ENCODE measurements around the gene B3GLCT. TPM values are rescaled to one million over a fixed set of nuclear protein-coding genes. Genes with fewer than 3 reads are reported as not detected.
"Not testable (repeated sequence)": the region's sequence is repeated elsewhere in the genome, so short reads cannot be mapped to it uniquely, and the experiment has no call there.

Gene B3GLCT
- total RNA-seq, 1 donor from 2014 or later = 18.9 TPM

DNA sequence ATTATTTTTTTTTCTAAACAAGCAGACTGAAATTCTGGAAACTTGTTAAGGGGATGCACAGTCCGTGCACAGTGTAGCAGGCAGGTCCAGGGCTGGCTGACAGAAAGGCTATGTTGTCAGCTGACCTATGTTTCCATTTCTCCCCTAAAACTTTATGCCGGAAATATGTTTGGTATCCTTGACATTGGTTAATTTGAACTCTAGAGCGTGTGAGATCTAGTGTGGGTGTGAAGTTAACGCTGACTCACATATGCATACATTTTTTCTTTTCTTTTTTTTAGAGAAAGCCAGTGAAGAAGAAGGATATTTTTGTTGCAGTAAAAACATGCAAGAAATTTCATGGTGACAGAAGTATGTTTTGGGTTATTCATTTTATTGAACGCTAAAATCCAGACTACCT is 76.6 kb downstream of the B3GLCT start:
- no peak for DNase-seq (ENCODE audit: low read depth, low spot score)

DNA sequence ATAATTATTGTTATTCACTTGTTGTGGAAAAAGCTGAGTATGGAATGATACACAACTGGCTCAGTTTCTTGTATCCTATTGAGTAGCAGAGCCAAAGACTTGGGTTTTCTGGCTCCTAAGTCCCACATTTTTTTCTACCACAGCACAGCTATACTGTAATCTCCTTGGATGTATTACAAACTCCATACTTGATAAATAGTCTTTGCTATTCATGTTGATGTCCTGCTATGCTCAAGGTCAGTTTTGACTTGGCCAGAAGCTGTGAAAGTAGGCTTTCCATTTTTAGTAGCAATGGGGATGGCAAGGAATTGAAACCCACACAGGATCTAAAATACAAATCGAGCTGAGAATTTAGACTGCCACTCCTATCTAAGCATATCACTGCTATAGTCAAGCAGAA is 79.1 kb downstream of the B3GLCT start:
- no peak for DNase-seq (ENCODE audit: low read depth, low spot score)

DNA sequence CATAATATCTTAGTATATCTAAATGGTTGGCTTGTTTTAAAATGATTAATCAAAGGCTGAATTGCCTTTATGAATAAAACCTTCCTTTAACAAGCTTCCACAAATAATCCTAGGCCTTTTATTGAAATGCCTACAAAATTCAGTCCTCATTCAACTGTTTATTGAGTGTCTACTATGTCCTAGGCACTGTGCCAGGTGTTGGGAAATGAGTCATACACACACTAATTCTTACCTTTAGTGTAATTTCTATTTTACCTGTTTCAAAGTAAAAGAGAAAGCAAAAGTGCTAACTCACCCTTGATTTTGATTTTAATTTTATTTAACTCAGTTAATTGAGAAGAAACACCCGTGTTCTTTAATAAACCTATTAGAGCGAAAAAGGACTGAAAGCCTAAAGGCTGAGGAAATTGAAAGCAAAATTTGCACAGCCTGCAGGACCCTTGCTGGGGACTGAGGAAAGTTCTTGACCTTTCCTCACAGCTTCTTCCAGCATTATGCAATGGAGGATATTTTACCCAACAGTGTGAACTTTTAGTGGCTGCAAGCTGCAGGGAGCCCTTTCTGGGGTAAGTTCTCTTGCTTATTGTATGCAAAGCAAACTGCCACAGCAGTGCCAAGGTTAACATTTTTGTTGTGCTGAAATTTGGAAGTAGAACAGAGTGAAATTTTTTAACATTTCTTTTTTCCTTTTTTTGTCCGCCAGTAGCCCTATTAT is 83.1 kb downstream of the B3GLCT start:
- DNase-seq (ENCODE audit: low read depth, low spot score) = no peak

DNA sequence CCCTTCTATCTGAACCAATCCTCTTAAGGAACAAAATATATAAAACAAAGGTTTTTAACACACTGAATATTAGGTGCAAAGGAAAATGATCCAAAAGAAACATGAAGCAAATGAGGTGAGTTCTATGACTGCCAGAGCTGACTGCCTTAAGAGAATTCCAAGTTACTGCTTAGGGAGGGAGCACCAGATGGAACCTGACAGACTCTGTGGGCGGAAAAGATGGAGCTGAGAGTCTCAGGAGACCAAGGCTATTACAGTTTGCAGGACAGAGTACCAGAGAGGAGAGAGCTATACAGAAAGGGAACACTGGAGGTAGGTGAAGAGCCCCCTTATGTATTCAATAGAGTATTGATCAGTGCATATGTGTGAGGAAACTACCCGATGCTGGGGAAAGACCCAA is 87.2 kb downstream of the B3GLCT start:
- DNase-seq (ENCODE audit: low read depth, low spot score) = no peak

DNA sequence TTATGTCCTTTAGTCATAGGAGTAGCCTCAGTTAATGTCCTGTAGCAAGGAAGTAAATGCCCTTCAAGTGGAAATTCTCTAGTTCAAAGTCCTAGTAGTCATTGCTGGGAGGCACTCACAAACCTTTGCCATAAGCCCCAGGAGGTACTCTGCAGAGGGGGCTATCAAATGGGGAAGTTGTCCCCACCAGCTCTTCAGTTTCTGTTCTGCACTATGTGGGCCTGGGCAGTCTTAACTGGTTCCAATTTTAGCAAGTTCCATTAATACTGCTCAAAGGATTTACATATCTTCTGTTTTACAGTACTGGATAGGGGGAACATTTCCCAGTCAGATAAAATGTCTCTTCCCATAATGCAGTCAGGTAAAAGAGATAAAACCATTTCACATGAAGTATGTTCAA is 101.3 kb downstream of the B3GLCT start:
- no peak for DNase-seq (ENCODE audit: low read depth, low spot score)

DNA sequence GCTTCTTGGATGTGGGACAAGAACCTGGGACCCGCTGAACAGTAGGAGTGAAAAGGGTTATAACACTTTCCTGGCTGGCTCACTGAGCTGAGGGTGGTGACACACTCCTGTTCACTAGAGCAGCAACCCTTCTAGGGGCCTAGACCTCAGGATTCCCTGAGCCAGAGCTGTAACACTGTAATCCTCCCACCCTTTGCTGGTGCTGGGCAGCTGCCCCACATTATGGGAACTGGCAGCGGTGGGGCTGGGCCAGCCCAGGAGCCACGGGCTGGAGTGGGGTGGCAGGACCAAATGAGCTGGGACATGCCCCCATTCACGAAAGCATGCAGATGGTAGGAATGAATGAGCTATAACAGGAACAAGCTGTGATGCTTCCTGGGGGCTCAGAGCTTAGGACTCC is 110.6 kb downstream of the B3GLCT start:
- DNase-seq (ENCODE audit: low read depth, low spot score) = no peak

DNA sequence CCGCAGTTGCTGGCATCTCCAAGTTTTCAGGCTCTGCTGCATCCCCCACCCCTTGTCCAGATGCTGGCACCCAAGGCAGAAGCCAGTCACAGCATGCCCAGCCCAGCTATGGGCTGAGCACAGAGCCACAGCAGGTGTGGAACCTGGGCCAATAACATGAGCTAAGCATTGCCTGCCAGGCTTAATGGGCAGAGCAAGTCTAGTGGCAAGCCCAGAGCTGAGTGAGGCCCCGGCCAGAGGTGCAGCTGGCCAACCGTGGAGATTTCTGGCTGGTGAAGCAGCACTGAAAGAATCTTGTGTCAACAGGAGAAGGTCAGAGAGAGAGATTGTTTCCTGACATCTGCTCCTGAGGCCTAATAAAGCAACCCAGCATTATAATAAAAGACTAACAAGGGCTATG is 111.0 kb downstream of the B3GLCT start:
- DNase-seq (ENCODE audit: low read depth, low spot score) = no peak

DNA sequence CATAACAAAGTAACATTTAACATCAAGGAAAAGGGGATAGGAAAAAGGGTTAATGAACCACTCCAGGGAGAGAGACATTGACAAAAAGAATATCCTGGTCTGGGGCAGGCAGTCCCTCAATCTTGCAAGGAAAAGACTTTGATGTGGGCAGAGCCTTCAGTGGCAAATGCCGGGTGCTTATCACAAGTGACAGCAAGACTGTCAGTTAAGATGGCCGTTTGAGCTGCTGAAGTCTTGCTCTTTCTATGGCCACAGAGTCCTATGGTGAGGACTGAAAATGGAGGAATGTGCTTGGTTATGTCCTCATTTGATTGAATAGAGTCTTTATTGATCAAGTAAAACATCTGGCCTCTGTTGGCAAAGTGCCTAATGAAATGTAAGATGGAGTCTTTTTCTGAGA is 112.1 kb downstream of the B3GLCT start:
- no peak for DNase-seq (ENCODE audit: low read depth, low spot score)

DNA sequence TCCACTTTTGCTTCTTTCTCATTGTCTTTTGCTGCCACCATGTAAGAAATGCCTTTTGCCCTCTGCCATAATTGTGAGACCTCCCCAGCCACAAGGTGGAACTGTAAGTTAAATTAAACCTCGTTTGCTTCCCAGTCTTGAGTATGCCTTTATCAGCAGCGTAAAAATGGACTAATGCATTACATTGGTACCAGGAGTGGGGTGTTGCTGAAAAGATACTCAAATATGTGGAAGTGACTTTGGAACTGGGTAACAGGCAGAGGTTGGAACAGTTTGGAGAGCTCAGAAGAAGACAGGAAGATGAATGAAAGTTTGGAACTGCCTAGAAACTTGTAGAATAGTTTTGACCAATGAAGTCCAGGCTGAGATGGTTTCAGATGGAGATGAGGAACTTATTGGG is 115.2 kb downstream of the B3GLCT start:
- DNase-seq (ENCODE audit: low read depth, low spot score) = no peak

DNA sequence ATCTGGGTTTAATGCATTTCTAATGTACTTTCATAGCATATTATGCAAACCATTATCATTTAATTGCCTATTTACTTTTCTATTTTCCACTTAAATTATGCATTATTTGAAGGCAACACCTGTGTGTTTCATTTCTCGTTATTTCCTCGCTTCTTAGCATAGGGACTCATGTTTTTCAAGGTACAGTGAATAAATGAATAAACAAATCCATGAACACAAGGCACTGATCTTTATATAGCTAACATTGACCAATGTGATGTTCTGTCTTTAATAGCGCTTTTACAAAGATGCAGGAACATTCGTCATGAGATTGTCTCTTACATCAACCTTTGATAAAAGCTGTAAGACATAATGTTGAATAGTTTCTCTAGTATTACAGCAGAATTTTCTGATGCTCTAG is 121.2 kb downstream of the B3GLCT start:
- DNase-seq (ENCODE audit: low read depth, low spot score) = no peak

DNA sequence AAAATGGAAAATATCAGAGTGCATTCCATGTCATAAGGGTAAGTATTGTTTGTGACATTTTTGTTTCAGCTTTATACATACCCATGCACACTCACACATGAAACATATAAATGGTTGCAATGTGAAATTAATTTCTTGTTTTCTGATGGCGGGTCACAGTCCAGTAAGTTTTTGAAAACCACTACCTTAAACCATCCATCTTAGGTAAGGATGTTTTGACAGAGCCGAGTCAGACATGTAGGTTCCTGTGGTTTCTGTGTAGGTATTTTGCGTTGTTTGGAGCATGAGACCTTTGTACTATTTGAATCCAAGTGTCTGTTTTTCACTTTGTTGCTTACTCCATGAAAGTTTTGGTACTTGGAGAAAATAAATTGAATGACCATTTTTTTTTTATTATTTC is 121.7 kb downstream of the B3GLCT start:
- DNase-seq (ENCODE audit: low read depth, low spot score) = no peak

DNA sequence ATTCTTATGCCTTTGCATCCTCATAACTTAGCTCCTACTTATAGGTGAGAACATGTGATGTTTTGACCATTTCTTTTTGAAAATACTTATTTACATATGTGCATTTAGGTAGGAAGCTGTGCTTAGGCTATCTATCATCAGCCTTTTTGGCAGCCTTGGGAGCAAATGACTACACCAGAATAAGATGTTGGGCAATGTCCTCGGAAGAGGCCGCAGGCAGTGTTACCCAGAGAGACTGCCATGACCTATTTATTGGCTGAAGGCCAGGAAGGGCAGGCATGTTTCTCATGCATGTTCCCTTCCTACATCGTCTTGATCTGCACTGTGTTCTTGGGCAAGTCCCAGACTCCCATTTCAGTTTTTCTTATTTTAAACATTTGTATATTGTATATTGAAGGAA is 122.3 kb downstream of the B3GLCT start:
- DNase-seq (ENCODE audit: low read depth, low spot score) = no peak

DNA sequence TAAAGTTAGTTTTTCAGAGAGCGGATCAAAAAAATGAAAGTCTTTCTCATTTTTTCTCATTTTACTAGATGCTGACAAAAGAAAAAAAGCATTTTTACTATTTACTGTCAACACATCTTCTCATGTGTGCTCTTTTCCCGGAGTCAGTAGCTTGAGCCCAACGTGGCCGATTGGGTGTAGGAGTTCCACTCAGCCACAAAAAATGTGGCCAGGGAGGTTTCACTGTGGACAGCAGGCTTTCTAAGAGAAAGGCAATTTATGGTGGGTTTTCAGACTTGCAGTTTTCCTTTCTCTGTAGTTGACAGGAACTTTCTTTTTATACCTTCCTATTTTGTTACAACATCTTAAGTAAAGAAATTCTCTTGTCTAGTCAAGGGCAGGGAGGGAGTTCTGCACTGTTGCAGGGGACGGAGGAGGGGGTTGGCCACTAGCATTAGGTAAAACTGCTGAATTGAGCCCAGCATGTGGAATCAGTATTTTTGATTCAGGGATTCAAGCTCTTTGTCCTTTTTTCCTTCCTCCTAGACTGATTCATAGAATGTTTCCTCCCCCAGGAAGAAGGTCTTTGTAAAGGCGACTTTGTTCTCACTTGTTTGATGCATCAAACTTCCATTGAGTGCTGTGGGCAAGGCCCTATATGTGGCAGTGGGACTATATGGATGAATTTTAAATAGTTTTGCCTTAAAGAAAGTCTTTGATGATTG is 123.1 kb downstream of the B3GLCT start:
- DNase-seq (ENCODE audit: low read depth, low spot score) = no peak

DNA sequence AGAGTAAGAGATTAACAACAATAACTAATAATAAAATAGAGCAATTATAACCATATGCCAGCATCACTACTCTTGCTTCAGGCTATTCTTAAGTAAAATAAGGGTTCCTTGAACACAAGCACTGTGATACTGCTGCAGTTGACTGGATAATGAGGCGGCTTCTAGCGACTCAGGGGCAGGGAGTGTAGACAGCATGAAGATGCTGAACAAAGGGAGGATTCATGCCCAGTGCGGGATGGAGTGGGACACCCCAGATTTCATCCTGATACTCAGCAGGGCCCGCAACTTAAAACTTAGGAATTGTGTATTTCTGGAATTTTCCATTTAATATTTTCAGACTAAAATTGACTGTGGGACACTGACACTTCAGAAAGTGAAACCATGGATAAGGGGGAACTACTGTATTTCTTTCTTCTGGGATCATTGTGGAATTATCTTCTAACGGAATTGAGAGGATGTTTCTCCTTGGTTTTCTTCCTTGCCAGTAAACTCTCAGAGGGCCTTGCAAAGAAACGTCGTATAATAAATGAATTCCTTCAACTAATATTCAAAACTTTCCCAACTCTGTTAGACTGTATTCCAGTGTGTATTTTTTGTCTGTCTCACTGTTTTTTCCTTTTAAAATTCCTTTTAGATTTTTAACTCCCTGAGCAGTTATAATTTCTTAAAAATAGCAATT is 127.5 kb downstream of the B3GLCT start:
- no peak for DNase-seq (ENCODE audit: low read depth, low spot score)

DNA sequence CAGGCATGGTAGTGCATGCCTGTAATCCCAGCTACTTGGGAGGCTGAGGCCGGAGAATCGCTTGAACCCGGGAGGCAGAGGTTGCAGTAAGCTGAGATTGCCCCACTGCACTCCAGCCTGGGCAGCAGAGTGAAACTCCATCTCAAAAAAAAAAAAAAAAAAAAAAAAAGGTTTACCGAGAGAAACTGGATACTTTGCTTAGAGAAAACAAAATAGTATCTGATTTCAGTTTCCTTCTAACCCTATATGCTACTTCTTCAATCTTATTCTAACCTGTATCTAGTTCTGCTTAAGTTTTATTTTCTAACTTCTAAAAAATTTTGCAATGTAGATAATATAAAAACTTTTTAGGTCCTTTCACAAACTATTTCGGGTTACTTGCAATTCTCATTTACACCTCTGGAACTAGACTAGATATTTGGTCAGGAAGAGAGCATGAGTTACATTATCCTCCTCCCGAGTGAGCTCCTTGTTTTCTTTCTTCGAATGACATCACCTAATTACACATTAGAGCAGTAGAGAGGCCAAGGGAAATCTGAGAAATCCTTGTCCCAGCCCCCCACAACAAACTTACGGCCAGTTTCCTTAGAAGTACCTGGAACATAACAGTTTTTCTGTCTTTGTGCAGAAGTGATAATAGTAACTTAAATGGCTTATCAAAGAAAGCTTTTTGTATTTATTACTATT is 128.9 kb downstream of the B3GLCT start:
- DNase-seq (ENCODE audit: low read depth, low spot score) = no peak

DNA sequence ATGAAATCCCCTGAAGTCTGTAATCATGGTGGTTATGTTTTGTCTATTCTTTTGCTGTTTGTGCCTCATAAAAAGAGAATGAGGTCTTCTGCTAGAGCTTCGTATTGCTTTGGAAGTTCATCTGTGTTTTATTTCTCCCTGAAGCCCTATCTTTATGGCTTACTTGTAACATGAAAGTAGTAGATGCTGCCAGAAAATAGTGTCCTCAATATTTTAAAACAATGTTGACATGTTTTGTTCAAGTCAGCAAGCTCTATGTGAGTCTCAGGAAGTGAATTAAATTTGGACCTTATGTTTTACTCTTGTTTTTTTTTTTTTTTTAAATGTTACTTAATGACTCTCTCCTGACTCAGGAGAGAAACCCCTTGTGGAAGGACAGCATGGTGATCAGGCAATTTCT is 130.5 kb downstream of the B3GLCT start:
- no peak for DNase-seq (ENCODE audit: low read depth, low spot score)

DNA sequence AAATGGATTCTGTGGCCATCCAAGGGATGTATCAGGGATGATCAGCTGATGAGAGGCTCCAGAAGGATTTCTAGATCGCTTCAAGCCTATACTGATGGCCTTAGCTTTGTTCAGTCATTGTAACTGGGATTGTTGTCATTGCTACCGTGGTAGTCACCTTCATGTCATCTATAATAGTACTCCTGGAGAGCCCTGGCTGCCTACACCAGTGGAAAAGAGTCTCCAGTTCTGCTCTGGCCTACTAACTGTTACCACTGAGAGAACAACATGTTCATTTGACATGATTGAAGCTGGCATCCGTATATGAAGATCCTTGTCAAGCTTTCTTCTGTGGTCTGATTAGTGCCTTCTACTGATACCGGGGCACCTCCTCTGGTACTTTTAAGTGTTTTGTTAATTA is 131.3 kb downstream of the B3GLCT start:
- DNase-seq (ENCODE audit: low read depth, low spot score) = no peak

DNA sequence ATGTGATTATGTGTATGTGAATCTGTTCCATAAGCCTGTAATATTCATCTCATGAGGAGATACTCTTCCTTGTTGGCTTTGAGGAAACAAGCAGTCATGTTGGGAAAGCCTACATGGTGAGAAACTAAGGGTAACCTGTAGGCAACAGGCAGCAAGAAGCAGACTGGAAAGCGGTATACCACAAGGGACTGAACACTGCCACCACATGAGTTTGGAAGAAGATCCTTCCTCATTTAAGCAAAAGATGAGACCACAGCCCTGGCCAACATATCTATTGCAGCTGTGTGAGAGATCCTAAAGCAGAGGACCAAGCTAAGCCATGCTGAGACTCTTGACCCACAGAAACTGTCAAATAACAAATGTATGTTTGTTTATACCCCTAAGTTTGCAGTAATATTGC is 134.8 kb downstream of the B3GLCT start:
- DNase-seq (ENCODE audit: low read depth, low spot score) = no peak

DNA sequence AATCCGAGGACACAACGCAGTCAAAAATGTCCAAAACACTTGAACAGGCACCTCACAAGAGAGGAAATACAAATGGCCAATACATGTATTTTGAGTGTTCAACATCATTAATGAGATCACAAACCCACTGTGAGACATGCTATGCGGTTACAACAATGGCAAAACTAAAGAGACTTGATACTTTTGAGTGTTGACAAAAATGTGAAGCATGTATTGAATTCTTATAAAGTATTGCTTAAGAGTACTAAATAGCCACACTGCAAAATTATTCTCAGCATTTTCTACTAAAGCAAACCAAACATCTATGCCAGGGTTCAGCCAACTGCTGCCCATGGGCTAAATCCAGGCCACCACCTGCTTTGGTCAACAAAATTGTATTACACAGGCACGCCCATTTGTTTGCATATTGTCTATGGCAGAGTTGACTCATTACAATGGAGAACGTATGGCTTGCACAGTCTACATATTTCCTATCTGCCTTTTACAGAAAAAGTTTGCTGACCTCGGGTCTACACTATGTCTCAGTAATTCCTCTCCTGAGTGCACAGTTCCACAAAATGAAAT is 135.3 kb downstream of the B3GLCT start:
- DNase-seq (ENCODE audit: low read depth, low spot score) = no peak

DNA sequence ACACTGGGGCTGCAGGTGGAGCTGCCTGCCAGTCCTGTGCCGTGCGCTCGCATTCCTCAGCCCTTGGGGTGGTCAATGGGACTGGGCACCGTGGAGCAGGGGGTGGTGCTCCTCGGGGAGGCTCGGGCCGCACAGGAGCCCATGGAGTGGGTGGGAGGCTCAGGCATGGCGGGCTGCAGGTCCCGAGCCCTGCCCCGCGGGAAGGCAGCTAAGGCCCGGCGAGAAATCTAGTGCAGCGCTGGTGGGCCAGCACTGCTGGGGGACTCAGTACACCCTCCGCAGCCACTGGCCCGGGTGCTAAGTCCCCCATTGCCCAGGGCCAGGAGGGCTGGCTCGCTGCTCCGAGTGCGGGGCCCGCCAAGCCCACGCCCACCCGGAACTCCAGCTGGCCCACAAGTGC is 139.8 kb downstream of the B3GLCT start:
- not testable (repeated sequence) for DNase-seq (ENCODE audit: low read depth, low spot score)

DNA sequence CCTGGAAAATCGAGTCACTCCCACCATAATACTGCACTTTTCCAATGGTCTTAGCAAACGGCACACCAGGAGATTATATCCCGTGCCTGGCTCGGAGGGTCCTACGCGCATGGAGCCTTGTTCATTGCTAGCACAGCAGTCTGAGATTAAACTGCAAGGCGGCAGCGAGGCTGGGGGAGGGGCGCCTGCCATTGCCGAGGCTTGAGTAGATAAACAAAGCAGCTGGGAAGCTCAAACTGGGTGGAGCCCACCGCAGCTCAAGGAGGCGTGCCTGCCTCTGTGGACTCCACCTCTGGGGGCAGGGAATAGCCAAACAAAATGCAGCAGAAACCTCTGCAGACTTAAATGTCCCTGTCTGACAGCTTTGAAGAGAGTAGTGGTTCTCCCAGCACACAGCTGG is 141.1 kb downstream of the B3GLCT start:
- not testable (repeated sequence) for DNase-seq (ENCODE audit: low read depth, low spot score)

DNA sequence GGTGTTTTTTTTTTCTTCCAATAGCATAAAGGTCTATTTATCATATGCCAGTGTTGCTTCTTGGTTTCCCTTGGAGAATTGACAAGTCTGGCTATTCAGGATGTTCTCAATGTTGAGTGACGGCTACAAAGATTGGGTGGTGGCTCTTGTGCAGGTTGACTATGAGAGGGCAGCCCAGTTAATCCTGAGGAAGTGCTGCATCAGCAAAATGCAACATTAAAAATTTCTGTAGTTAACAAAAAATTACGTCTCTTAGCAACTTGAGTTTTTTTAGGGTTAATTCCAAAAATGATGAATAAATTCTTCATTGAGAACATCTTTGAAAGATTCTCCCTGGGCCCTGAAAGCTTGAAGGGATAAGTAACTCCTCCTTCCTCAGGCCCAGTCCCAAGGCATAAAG is 147.1 kb downstream of the B3GLCT start:
- no peak for DNase-seq (ENCODE audit: low read depth, low spot score)

Measured in pulmonary artery endothelial cell (primary cell).